Esophagus squamous epithelium (tissue), 5 donors: ENCODE results near the gene RSAD1. TPM values are rescaled to one million over a fixed set of nuclear protein-coding genes. Genes with fewer than 3 reads are reported as not detected.
A peak's percentile ranks its signal among the peaks of the same experiment; 100 is the strongest.

Experiments
- DNase-seq: peaks from one replicate; lab custom pipeline; 2025; lab: John Stamatoyannopoulos, UW
- H3K27ac ChIP-seq, 4 donors: fragments of 200-600 bp; sonication (generic); one replicate each; pipeline ENCODE4 v1.5.1; 2016 to 2019; ENCODE audit warnings: mild to moderate bottlenecking in 1 of 4
- H3K27me3 ChIP-seq, 4 donors: fragments of 200-600 bp; sonication (generic); 1 replicate in 3 of 4; 2 replicates in 1 of 4; pipeline versions ENCODE4 v1.5.1 to v1.6.0; 2017 to 2021; ENCODE audit warnings: antibody characterized with exemption in 1 of 4
- H3K36me3 ChIP-seq, 3 donors: fragments of 200-600 bp; sonication (generic); one replicate each; pipeline ENCODE4 v1.5.1; 2016 to 2019
- H3K4me1 ChIP-seq, 3 donors: fragments of 200-600 bp; sonication (generic); one replicate each; pipeline ENCODE4 v1.5.1; 2017 to 2019
- H3K4me3 ChIP-seq, 4 donors: fragments of 200-600 bp; sonication (generic); 1 replicate in 3 of 4; 2 replicates in 1 of 4; pipeline ENCODE4 v1.5.1; 2016 to 2019; ENCODE audit warnings: mild to moderate bottlenecking in 2 of 4, moderate library complexity in 1 of 4
- H3K9me3 ChIP-seq, 3 donors: fragments of 200-600 bp; sonication (generic); one replicate each; pipeline ENCODE4 v1.5.1; 2016 to 2019
- CTCF ChIP-seq, 6 experiments: fragments of 450-650 bp in 4 of 6; fragments of 200-600 bp in 2 of 6; sonication (generic) in 2 of 6; IDR thresholded peaks; one replicate each; pipeline ENCODE4 v1.5.1; 2016 to 2019; ENCODE audit warnings: antibody characterized with exemption in 6 of 6, mild to moderate bottlenecking in 4 of 6, moderate library complexity in 4 of 6
- POLR2A ChIP-seq, 4 donors: fragments of 450-650 bp; IDR thresholded peaks; one replicate each; pipeline ENCODE4 v1.6.1; 2017; ENCODE audit warnings: antibody characterized with exemption in 4 of 4, mild to moderate bottlenecking in 4 of 4, moderate library complexity in 3 of 4
- WGBS, 2 donors: methylation state at CpG; one replicate each; pipeline ENCODE4 v1.1.5; 2018; 5-methylcytosine and 5-hydroxymethylcytosine counted together
- intact Hi-C: fragments of 100-400 bp; cut with DNase I; formaldehyde crosslinking; loops from one replicate; pipeline ENCODE4 v1.15.0; 2022
- total RNA-seq, 4 donors: library from RNA; depleted of rRNA; stranded (reverse); fragments of >200 nt; gene quantifications; one replicate each; pipeline ENCODE4 v1.1.0, GENCODE V29; 2016
- donor health status: DM: yes; HTN: yes; CAD: no.

Gene RSAD1
- total RNA-seq, 4 donors from 2014 or later = 9.1 to 19.3 (median 14.2) TPM

- intact Hi-C loops = no loop called here
- Histone ChIP-seq H3K9me3 (no peaks in the 10 kb centered on the region), H3K36me3 (peaks cover 8 to 29% (median 9%) of the 10 kb centered on the region in 3 donors), H3K4me3 (peak overlapping the region; percentile 69 to 76 (median 74)), H3K4me1 (peaks cover 20 to 75% (median 22%) of the 10 kb centered on the region in 3 donors), H3K27me3 (peaks cover 0 to 58% (median 4%) of the 10 kb centered on the region in 4 donors), H3K27ac (peak overlapping the region; percentile 76 to 96 (median 93))
- TF ChIP-seq POLR2A (IDR thresholded peaks at IDR 0.05) = no peak
- TF ChIP-seq CTCF (IDR thresholded peaks at IDR 0.05) = no peak
- no peak for DNase-seq
- WGBS, 2 donors = 2 to 3% methylated on average over 15 to 17 of the region's 17 CpGs
Observed at GRCh38 chr17:50533720-50534148, 55.1 kb downstream of the RSAD1 start.

GRCh38 chr17:50534222-50534978, 55.7 kb downstream of the RSAD1 start:
- no peak for DNase-seq
- intact Hi-C loops = no loop called here
- Histone ChIP-seq H3K4me3 (peak overlapping the region; percentile 69 to 76 (median 74)), H3K36me3 (peaks cover 9 to 35% (median 9%) of the 10 kb centered on the region in 3 donors), H3K9me3 (no peaks in the 10 kb centered on the region), H3K27me3 (peaks cover 0 to 52% (median 4%) of the 10 kb centered on the region in 4 donors), H3K4me1 (peaks cover 24 to 81% (median 26%) of the 10 kb centered on the region in 3 donors), H3K27ac (peak overlapping the region; percentile 76 to 96 (median 93))
- peak in 5 of 6 experiments; percentile 16 to 71 (median 58) for TF ChIP-seq CTCF (IDR thresholded peaks at IDR 0.05)
- TF ChIP-seq POLR2A (IDR thresholded peaks at IDR 0.05) = peak in 3 of 4 donors; percentile 43 to 73 (median 71)
- WGBS, 2 donors = 22 to 48% methylated on average over 11 to 13 of the region's 24 CpGs

- TF ChIP-seq CTCF (IDR thresholded peaks at IDR 0.05) (no peak), POLR2A (IDR thresholded peaks at IDR 0.05) (no peak)
- H3K4me1 ChIP-seq = peaks cover 24 to 87% (median 31%) of the 10 kb centered on the region in 3 donors
- no peak for DNase-seq
- H3K4me3 ChIP-seq = peak overlapping the region; percentile 69 to 76 (median 74)
- intact Hi-C loops = no loop called here
- H3K36me3 ChIP-seq = peaks cover 9 to 39% (median 9%) of the 10 kb centered on the region in 3 donors
- H3K27ac ChIP-seq = peak overlapping the region; percentile 76 to 96 (median 93)
- H3K27me3 ChIP-seq = peaks cover 0 to 46% (median 4%) of the 10 kb centered on the region in 4 donors
- H3K9me3 ChIP-seq = no peaks in the 10 kb centered on the region
- WGBS, 2 donors = 55 to 57% methylated on average over 2 of the region's 2 CpGs
Observed at GRCh38 chr17:50534979-50535326, 56.3 kb downstream of the RSAD1 start.

- intact Hi-C loops = no loop called here
- H3K9me3 ChIP-seq = no peaks in the 10 kb centered on the region
- 42 to 75% methylated on average over 5 of the region's 7 CpGs for WGBS, 2 donors
- peaks cover 27 to 92% (median 35%) of the 10 kb centered on the region in 3 donors for H3K4me1 ChIP-seq
- no peak for TF ChIP-seq CTCF (IDR thresholded peaks at IDR 0.05)
- no peak for TF ChIP-seq POLR2A (IDR thresholded peaks at IDR 0.05)
- peak overlapping the region; percentile 69 to 76 (median 74) for H3K4me3 ChIP-seq
- peak overlapping the region in 3 of 4 donors; percentile 92 to 96 (median 94) for H3K27ac ChIP-seq
- H3K27me3 ChIP-seq = peaks cover 0 to 43% (median 4%) of the 10 kb centered on the region in 4 donors
- H3K36me3 ChIP-seq = peaks cover 9 to 39% (median 9%) of the 10 kb centered on the region in 3 donors
- no peak for DNase-seq
Observed at GRCh38 chr17:50535407-50535806, 56.7 kb downstream of the RSAD1 start.

Other genes with a start within 250 kb of the RSAD1 start
- under 1 TPM in 2 of 4 donors, not detected in 2; 0.12 to 0.76 TPM for gene TMEM92, start 204.4 kb upstream of the RSAD1 start, total RNA-seq
- 10 to 100 TPM; 10.0 to 17.5 (median 13.5) TPM for gene XYLT2, start 132.7 kb upstream of the RSAD1 start, total RNA-seq
- 10 to 100 TPM; 58.0 to 77.7 (median 74.5) TPM for gene MRPL27, start 105.7 kb upstream of the RSAD1 start, total RNA-seq
- gene EME1, start 105.6 kb upstream of the RSAD1 start, total RNA-seq = 1 to 10 TPM in 2 of 4 donors, under 1 TPM in 2; 0.57 to 2.7 (median 1.1) TPM
- 100 to 1,000 TPM in 1 of 4 donors, 10 to 100 TPM in 3; 63.4 to 136 (median 77.9) TPM for gene LRRC59, start 81.3 kb upstream of the RSAD1 start, total RNA-seq
- gene ACSF2, start 52.6 kb upstream of the RSAD1 start, total RNA-seq = 10 to 100 TPM in 3 of 4 donors, 1 to 10 TPM in 1; 7.0 to 26.3 (median 19.0) TPM
- under 1 TPM in 2 of 4 donors, not detected in 2; 0.19 to 0.80 TPM for gene CHAD, start 10.0 kb upstream of the RSAD1 start, total RNA-seq
- gene MYCBPAP, start 29.6 kb downstream of the RSAD1 start, total RNA-seq = under 1 TPM in 1 of 4 donors, not detected in 3; 0.38 TPM
- 100 to 1,000 TPM in 1 of 4 donors, 10 to 100 TPM in 3; 24.5 to 111 (median 51.8) TPM for gene EPN3, start 53.9 kb downstream of the RSAD1 start, total RNA-seq
- 10 to 100 TPM; 34.1 to 67.3 (median 38.1) TPM for gene SPATA20, start 68.3 kb downstream of the RSAD1 start, total RNA-seq
- under 1 TPM in 3 of 4 donors, not detected in 1; 0.11 to 0.38 (median 0.13) TPM for gene CACNA1G, start 81.9 kb downstream of the RSAD1 start, total RNA-seq
- 10 to 100 TPM; 19.6 to 93.7 (median 34.1) TPM for gene ABCC3, start 156.0 kb downstream of the RSAD1 start, total RNA-seq
- 10 to 100 TPM; 10.7 to 34.9 (median 17.9) TPM for gene ANKRD40, start 229.1 kb downstream of the RSAD1 start, total RNA-seq
- gene LUC7L3, start 240.7 kb downstream of the RSAD1 start, total RNA-seq = 10 to 100 TPM; 18.0 to 95.2 (median 31.5) TPM